HepG2 (cell line): ENCODE results near the gene SRP68. TPM values are rescaled to one million over a fixed set of nuclear protein-coding genes. Genes with fewer than 3 reads are reported as not detected.
A peak's percentile ranks its signal among the peaks of the same experiment; 100 is the strongest.

ENCODE experiments used
- KLF15 ChIP-seq: sonication (generic); formaldehyde crosslinking; IDR thresholded peaks from 2 replicates; pipeline ENCODE4 v1.8.1; 2023; ENCODE audit warnings: borderline replicate concordance, mild to moderate bottlenecking, inconsistent platforms, missing genetic modification reagents, mixed read lengths
- NBN ChIP-seq: fragments of 450-650 bp; conservative IDR thresholded peaks from 2 replicates; pipeline ENCODE4 v1.6.1; 2017
- POLR2AphosphoS5 ChIP-seq: IDR thresholded peaks from 2 replicates; pipeline ENCODE4 v1.6.1; 2012; ENCODE audit warnings: low read depth, low read length
- POLR2G ChIP-seq: fragments of 200-400 bp; formaldehyde crosslinking; IDR thresholded peaks from 2 replicates; pipeline ENCODE4 v1.6.1; 2018; ENCODE audit warnings: mild to moderate bottlenecking, low read depth, low read length, moderate library complexity
- SALL1 ChIP-seq: sonication (generic); formaldehyde crosslinking; IDR thresholded peaks from 2 replicates; pipeline ENCODE4 v1.8.0; 2022; ENCODE audit warnings: mild to moderate bottlenecking, missing genetic modification reagents
- SNAPC5 ChIP-seq: sonication (generic); formaldehyde crosslinking; IDR thresholded peaks from 2 replicates; pipeline ENCODE4 v1.8.1; 2023; ENCODE audit warnings: mild to moderate bottlenecking, missing genetic modification reagents, borderline replicate concordance
- STAG1 ChIP-seq: sonication (generic); formaldehyde crosslinking; IDR thresholded peaks from 2 replicates; pipeline ENCODE4 v1.4.0; 2020; ENCODE audit warnings: missing genetic modification reagents
- ZNF615 ChIP-seq: sonication (generic); formaldehyde crosslinking; IDR thresholded peaks from 2 replicates; pipeline ENCODE4 v1.5.0; 2020; ENCODE audit warnings: mild to moderate bottlenecking, missing genetic modification reagents, borderline replicate concordance
- ZNF761 ChIP-seq: sonication (generic); formaldehyde crosslinking; conservative IDR thresholded peaks from 2 replicates; pipeline ENCODE4 v1.4.0; 2020; ENCODE audit warnings: mild to moderate bottlenecking, missing genetic modification reagents
- ZNF816 ChIP-seq: sonication (generic); formaldehyde crosslinking; IDR thresholded peaks from 2 replicates; pipeline ENCODE4 v1.8.0; 2022; ENCODE audit warnings: missing genetic modification reagents, mild to moderate bottlenecking, borderline replicate concordance
- polyA plus RNA-seq, 8 experiments: library from polyadenylated mRNA; depleted of rRNA in 3 of 8; stranded (reverse) in 7 of 8; unstranded in 1 of 8; fragments of >200 nt; fragmentation: Illumina TruSeq in 4 of 8; extraction: Trizol in 4 of 8; gene quantifications; 2 replicates each; pipeline versions ENCODE4 v1.2.1 to v1.2.3, GENCODE V29; 2011 to 2016; ENCODE audit warnings: low read depth in 4 of 8, missing spikeins in 1 of 8, mixed read lengths in 1 of 8; ENCODE audit not compliant: insufficient read depth in 1 of 8
- total RNA-seq, 5 experiments: library from RNA; depleted of rRNA; stranded (reverse); fragments of >200 nt; fragmentation: Illumina TruSeq; extraction: Trizol; gene quantifications; 2 replicates each; pipeline ENCODE4 v1.2.3, GENCODE V29; 2016; ENCODE audit warnings: low read depth in 1 of 5
- TF ChIP-seq, protein P1 (sequence below): sonication (generic); formaldehyde crosslinking; IDR thresholded peaks from 2 replicates; pipeline ENCODE4 v1.4.0; 2020; ENCODE audit warnings: missing genetic modification reagents

SRP68 gene
- total and polyA plus RNA-seq, 2 of the 13 experiments (the other 11 are each of a cell fraction or from before 2014, with no cell fraction given) = 39.8 to 74.3 TPM

DNA sequence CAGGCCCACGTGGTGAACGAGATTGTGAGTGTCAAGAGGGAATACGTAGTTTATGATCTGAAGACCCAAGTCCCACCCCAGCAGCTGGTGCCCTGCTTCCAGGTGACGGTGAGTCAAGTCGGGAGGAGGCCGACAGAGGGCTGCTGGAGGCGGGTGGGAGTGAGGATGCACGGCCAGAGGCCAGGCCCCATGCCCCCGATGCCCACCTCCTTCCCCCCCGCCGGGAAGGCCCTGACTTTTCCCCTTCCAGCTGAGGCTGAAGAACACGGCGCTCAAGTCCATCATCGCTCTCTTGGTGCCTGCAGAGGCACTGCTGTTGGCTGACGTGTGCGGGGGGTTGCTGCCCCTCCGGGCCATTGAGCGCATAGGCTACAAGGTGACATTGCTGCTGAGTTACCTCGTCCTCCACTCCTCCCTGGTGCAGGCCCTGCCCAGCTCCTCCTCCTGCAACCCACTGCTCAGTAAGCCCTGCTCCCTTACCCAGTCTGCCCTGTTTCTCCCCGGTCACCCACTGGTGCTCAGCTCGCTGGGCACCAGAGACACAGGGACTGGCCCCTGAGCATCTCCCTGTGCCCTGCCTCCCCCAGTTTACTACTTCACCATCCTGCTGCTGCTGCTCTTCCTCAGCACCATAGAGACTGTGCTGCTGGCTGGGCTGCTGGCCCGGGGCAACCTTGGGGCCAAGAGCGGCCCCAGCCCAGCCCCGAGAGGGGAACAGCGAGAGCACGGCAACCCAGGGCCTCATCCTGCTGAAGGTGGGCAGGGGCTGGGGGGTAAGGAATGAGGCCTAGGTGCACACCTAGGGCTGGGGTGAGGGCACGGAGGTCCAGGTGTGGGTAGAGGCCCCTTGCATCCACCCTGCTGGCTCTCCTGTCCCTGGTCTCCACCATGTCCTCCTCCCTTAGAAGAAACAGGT, 9.2 kb upstream of the SRP68 start (continued):
- peak; percentile 31; the same call in 1 of the 2 replicates for TF ChIP-seq POLR2AphosphoS5
- TF ChIP-seq SNAPC5 (CRISPR knock-in tag) = no peak
- TF ChIP-seq KLF15 = no peak
- TF ChIP-seq STAG1 (CRISPR knock-in tag) = no peak
- TF ChIP-seq POLR2G = peak; percentile 50
- 0 out of 2 replicates have a peak, but pooled peaks have one; percentile 44 for TF ChIP-seq ZNF816
- no peak for TF ChIP-seq ZNF615
- peak; percentile 17; the same call in 1 of the 2 replicates for TF ChIP-seq SALL1 (CRISPR knock-in tag)
- TF ChIP-seq ZNF761 (CRISPR knock-in tag) = no peak
- TF ChIP-seq, protein P1, sequence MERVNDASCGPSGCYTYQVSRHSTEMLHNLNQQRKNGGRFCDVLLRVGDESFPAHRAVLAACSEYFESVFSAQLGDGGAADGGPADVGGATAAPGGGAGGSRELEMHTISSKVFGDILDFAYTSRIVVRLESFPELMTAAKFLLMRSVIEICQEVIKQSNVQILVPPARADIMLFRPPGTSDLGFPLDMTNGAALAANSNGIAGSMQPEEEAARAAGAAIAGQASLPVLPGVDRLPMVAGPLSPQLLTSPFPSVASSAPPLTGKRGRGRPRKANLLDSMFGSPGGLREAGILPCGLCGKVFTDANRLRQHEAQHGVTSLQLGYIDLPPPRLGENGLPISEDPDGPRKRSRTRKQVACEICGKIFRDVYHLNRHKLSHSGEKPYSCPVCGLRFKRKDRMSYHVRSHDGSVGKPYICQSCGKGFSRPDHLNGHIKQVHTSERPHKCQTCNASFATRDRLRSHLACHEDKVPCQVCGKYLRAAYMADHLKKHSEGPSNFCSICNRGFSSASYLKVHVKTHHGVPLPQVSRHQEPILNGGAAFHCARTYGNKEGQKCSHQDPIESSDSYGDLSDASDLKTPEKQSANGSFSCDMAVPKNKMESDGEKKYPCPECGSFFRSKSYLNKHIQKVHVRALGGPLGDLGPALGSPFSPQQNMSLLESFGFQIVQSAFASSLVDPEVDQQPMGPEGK (CRISPR knock-in tag) = no peak
- no peak for TF ChIP-seq NBN
